Measurements from ENCODE around the gene PHF3. TPM values are rescaled to one million over a fixed set of nuclear protein-coding genes. Genes with fewer than 3 reads are reported as not detected.

Gene PHF3
- total and polyA plus RNA-seq, 4 donors = 8.3 to 137 (median 25.2) TPM

DNA sequence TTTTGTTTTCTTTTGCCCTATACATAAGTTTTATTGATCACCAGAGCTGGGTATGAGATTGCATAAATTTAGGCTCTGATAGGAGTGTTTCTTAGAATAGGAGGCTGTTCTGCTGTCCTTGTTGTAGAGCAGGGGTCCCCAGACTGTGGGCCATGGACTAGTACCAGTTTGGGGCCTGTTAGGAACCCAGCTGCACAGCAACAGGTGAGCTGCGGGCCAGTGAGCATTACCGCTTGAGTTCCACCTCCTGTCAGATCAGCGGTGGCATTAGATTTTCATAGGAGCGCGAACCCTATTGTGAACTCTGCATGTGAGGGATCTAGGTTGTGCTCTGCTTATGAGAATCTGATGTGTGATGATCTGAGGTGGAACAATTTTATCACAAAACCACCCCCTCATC lies 26.2 kb downstream of the PHF3 start:
- Histone ChIP-seq H3K27ac (ENCODE audit: low read depth in 1 of 2, low read length in 1 of 2) (no peak overlapping the region), H3K4me1 (ENCODE audit: control insufficient read depth in 5 of 5, insufficient read depth in 5 of 5, low read length in 5 of 5) (peaks cover 0 to 14% (median 0%) of the 10 kb centered on the region in 5 donors), H3K27me3 (ENCODE audit: control insufficient read depth in 3 of 3, insufficient read depth in 3 of 3, low read length in 2 of 3) (no peaks in the 10 kb centered on the region), H3K9me3 (ENCODE audit: control insufficient read depth in 4 of 4, insufficient read depth in 3 of 4, low read length in 3 of 4) (no peaks in the 10 kb centered on the region), H3K9ac (ENCODE audit: insufficient read depth in 1 of 2, low read length in 2 of 2) (no peak overlapping the region), H3K4me3 (no peak overlapping the region), H3K36me3 (ENCODE audit: control insufficient read depth in 4 of 4, insufficient read depth in 4 of 4, low read length in 4 of 4) (no peaks in the 10 kb centered on the region)
- DNase-seq = no peak
- 99% methylated on average over 5 of the region's 5 CpGs for WGBS, 2 donors
- no peak for ATAC-seq (ENCODE audit: insufficient read depth, low FRiP score)
- no peak for TF ChIP-seq CTCF (IDR thresholded peaks at IDR 0.05; ENCODE audit: control extremely low read depth, extremely low read depth)

- no peak for ATAC-seq (ENCODE audit: insufficient read depth, low FRiP score)
- no peaks in the 10 kb centered on the region for H3K36me3 ChIP-seq (ENCODE audit: control insufficient read depth in 4 of 4, insufficient read depth in 4 of 4, low read length in 4 of 4)
Measured at GRCh38 chr6:63663147-63663955, 27.7 kb downstream of the PHF3 start.

DNA sequence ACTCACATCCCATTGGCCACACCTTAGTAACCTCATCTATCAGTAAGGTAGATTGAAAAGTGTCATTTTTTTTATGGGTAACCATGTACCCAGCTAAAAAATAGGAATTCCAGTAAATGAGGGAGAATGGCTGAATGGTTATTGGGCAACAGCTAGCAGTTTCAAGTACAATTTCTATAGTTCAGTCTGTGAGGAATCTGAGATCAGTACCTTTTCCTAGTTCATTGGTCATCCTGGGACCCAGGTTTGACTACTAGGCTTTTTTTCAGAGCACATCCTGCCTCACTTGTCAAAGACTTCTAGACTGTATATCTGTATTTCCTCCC lies 28.3 kb downstream of the PHF3 start:
- Histone ChIP-seq H3K36me3 (ENCODE audit: control insufficient read depth in 4 of 4, insufficient read depth in 4 of 4, low read length in 4 of 4) (no peaks in the 10 kb centered on the region), H3K9ac (ENCODE audit: insufficient read depth in 1 of 2, low read length in 2 of 2) (no peak overlapping the region), H3K27ac (ENCODE audit: low read depth in 1 of 2, low read length in 1 of 2) (no peak overlapping the region), H3K4me3 (no peak overlapping the region), H3K9me3 (ENCODE audit: control insufficient read depth in 4 of 4, insufficient read depth in 3 of 4, low read length in 3 of 4) (no peaks in the 10 kb centered on the region), H3K4me1 (ENCODE audit: control insufficient read depth in 5 of 5, insufficient read depth in 5 of 5, low read length in 5 of 5) (peaks cover 0 to 9% (median 0%) of the 10 kb centered on the region in 5 donors), H3K27me3 (ENCODE audit: control insufficient read depth in 3 of 3, insufficient read depth in 3 of 3, low read length in 2 of 3) (no peaks in the 10 kb centered on the region)
- DNase-seq (no peak), ATAC-seq (ENCODE audit: insufficient read depth, low FRiP score) (no peak)
- no peak for TF ChIP-seq CTCF (IDR thresholded peaks at IDR 0.05; ENCODE audit: control extremely low read depth, extremely low read depth)

More at GRCh38 chr6:63663147-63663955, 27.7 kb downstream of the PHF3 start:
- H3K27ac ChIP-seq (ENCODE audit: low read depth in 1 of 2, low read length in 1 of 2) = peak overlapping the region in 1 of 2 donors; percentile 21
- TF ChIP-seq CTCF (IDR thresholded peaks at IDR 0.05; ENCODE audit: control extremely low read depth, extremely low read depth) = no peak
- H3K27me3 ChIP-seq (ENCODE audit: control insufficient read depth in 3 of 3, insufficient read depth in 3 of 3, low read length in 2 of 3) = no peaks in the 10 kb centered on the region
- H3K4me3 ChIP-seq = no peak overlapping the region
- H3K9me3 ChIP-seq (ENCODE audit: control insufficient read depth in 4 of 4, insufficient read depth in 3 of 4, low read length in 3 of 4) = no peaks in the 10 kb centered on the region
- H3K9ac ChIP-seq (ENCODE audit: insufficient read depth in 1 of 2, low read length in 2 of 2) = no peak overlapping the region
- no peak for DNase-seq
- peaks cover 0 to 13% (median 0%) of the 10 kb centered on the region in 5 donors for H3K4me1 ChIP-seq (ENCODE audit: control insufficient read depth in 5 of 5, insufficient read depth in 5 of 5, low read length in 5 of 5)
- WGBS, 2 donors = 84 to 89% methylated on average over 5 of the region's 5 CpGs

All from lung (tissue), 12 donors.